GM12865 (cell line): ENCODE data around the gene CYP27A1.
"Not testable (repeated sequence)": the region's sequence is repeated elsewhere in the genome, so short reads cannot be mapped to it uniquely, and the experiment has no call there.

Experiments used
- DNase-seq: peaks from one replicate; pipeline ENCODE4 v3.0.0; 2010; ENCODE audit warnings: low read depth
- H3K4me3 ChIP-seq: 2 replicates; pipeline ENCODE4 v1.5.1; 2011; ENCODE audit warnings: mild to moderate bottlenecking, low read depth, low read length, control low read depth
- CTCF ChIP-seq: IDR thresholded peaks from 2 replicates; pipeline ENCODE4 v1.5.1; 2011; ENCODE audit warnings: low read length, control low read depth, low read depth, inconsistent platforms; ENCODE audit not compliant: insufficient read depth; ENCODE audit errors: missing control alignments

The CYP27A1 gene

DNA sequence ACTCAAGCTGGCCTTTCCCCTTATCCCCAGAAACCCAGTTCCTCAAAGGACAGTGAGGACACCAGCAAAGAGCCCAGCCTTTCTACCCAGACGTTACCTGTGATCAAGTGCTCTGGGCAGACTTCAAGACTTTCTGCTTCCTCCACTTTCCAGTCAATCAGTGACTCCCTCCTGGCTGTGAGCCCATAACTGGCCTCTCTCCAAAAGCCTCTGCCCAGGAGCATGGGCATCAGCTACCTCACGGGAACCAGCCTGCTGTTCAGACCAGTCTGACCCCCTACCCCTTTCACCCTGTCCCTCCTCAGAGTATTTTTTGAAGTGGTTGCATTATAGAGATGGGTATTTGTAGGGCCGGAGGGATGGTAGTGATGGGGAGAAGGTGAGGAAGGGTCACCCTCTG is 27.7 kb upstream of the CYP27A1 start:
- no peak for TF ChIP-seq CTCF
- H3K4me3 ChIP-seq: no peak overlapping the region
- DNase-seq: no peak

DNA sequence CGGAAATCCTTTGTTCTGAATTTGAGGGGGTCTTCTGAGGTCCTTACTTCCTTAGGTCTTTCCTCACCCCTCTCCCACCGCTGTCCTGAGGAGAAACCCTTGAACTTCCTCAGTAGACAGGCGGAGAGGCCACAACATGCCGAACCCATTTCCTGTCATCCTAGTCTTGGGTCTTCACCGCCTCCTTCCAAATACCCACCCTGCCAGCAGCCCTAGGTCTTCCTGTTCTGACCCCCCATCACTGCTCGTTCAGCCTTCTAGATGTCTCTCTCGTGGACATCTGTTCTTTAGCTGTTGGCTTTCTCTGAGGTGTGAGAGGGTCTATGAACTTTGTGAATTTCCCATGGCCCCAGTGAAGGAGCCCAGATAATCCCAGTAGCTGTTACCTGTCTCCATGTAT is 27.2 kb upstream of the CYP27A1 start:
- DNase-seq: no peak
- no peak for TF ChIP-seq CTCF
- H3K4me3 ChIP-seq: no peak overlapping the region

- H3K4me3 ChIP-seq: no peak overlapping the region
- DNase-seq: no peak
- no peak for TF ChIP-seq CTCF
These were observed 26.8 kb upstream of the CYP27A1 start for GRCh38 chr2:218755198-218755566.

- no peak for DNase-seq
These were observed 26.2 kb upstream of the CYP27A1 start for GRCh38 chr2:218755567-218756404.

DNA sequence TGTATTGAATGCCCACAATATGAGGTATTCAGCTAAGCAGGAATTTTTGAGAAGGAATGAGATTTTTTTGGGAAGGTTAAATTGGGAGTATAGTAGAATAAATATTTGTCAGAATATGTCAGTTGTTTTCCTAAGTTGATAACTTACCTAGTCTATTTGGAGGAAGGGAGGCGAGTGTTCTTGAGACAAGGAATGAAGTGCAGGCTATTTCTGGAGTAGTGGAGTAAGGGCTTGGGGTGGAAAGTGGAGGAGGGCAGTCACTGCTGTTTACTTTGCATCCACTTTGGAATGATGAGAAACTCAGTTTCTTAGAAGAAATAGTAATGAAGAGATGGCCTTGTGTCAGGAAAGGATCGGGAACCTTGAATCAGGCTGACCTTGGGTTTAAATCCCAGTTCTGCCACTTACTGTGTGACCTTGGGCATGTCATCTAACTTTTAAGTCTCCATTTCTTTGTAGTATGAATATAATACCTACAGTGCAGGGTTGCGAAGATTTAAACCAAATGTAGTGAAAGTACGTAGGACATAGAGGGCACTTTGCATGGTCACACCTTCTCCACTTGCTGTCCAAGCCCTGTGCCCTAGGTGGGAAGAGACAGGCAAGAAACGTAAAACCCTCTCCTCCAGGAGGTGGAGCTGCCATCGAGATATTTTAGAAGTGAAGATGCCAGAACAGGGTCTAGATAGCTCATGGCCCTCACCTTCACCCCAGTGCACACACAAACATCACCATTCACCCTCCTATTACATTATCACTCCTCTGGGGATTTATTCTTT is 25.2 kb upstream of the CYP27A1 start:
- no peak overlapping the region for H3K4me3 ChIP-seq
- TF ChIP-seq CTCF: no peak
- no peak for DNase-seq

More at GRCh38 chr2:218755567-218756404, 26.2 kb upstream of the CYP27A1 start:
- no peak for TF ChIP-seq CTCF
- no peak overlapping the region for H3K4me3 ChIP-seq

DNA sequence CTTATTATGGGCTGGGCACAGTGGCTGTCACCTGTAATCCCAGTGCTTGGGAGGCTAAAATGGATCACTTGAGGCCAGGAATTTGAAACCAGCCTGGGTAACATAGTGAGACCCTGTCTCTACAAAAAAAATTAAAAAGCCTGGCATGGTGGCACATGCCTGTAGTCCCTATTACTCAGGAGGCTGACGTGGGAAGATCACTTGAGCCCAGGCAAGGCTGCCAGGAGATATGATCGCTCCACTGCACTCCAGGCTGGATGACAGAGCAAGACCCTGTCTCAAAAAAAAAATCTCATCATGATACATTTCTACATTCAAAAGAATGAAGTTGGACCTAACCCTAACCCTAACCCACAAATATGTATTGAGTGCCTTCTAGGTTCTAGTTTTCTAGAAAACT is 20.2 kb upstream of the CYP27A1 start:
- TF ChIP-seq CTCF: no peak
- H3K4me3 ChIP-seq: no peak overlapping the region
- DNase-seq: no peak

DNA sequence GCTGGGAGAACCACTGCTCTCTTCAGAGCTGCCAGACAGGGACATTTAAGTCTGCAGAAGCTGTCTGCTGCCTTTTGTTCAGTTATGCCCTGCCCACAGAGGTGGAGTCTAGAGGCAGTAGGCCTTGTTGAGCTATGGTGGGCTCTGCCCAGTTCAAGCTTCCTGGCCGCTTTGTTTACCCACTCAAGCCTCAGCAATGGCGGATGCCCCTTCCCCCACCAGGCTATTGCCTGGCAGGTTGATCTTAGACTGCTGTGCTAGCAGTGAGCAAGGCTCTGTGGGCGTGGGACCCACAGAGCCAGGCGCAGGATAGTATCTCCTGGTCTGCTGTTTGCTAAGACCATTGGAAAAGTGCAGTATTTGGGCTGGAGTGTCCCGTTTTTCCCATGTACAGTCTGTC is 9.2 kb upstream of the CYP27A1 start:
- DNase-seq, H3K4me3 ChIP-seq: not testable (repeated sequence)
